Stimulated activated CD4-positive, alpha-beta T cell treated with anti-CD3 and anti-CD28 coated beads, Interleukin-15, amount 100 ng/mL, for 24 hours (primary cell): ENCODE data around the gene CCDC28B.

Source experiments
- DNase-seq: peaks from one replicate; pipeline ENCODE4 v3.0.0-alpha.2; 2020

The CCDC28B gene

DNA sequence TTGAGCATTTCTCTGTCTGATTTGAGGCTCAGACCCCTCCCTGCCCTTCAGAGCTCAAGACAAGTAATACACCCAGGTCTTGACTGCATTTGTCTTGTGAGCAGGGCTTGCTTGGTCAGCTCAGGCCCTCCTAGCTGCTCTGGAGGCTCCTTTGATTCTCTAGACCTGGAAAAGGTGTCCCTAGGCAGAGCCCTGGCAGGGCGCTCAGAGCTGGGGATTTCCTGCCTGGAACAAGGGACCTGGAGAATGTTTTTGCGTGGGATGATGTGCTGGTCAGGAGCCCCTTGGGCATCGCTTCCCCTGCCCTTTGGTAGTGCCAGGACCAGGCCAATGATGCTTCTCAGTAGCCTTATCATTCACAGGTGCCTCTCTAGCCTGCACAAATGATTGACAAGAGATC lies 4.9 kb upstream of the CCDC28B start:
- DNase-seq, result no peak

DNA sequence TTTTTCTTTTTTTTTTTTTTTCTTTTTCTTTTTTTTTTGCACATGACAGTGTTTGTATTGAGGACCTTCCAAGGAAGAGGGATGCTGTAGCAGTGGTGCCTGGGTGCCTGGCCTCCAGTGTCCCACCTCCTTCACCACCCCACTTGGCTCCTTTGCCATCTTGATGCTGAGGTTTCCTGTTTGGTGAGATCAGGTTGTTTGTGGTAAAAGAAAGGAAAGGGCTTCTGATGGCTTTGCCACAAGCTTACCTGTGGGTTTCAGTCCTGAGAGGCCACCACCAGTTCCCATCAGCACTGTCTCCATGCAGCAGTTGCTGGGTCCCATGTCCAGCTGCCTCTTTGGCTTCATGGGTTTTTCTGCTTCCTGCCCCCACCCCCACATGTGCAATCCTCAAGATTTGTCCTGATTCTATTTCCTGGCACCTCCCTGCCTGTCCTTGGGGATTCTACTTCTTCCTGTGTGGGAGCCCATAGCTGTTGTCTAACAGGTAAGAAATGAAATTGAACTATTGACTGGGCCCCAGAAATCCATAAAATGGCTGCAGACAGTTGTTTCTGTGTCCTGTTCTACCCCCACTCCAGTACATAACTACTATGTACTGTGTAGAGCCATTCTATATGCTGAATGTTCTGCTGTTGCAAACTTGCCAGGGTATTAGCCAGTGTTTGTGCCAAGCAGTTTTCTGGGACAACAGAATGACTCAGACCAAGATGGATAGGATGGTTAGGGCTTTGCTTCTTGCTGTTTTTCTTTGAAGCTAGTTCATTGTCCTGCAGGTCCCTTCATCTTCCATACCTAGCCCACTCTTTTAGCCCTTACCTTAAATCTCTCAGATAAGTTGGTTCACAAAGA lies 4.2 kb upstream of the CCDC28B start:
- DNase-seq, result no peak

DNA sequence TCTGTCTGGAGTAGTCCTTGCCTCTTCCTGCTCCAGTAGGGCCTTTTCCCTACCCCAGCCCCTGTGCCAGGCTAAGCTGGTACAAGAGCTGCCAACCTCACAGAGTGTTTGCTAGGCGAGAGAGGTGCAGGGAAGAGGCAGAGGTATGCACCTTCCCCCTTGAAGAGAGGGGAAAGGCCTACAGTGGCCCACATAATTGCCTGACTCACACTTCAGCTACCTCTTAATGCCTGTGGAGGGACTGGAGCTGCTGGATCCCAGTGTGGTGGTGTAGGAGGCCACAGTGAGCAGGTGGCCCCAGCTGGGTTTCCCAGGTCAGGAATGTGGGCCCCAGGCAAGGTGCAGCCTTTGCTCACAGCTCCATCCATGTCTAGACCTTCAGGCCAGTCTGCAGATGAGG lies 3.3 kb upstream of the CCDC28B start:
- no peak for DNase-seq

DNA sequence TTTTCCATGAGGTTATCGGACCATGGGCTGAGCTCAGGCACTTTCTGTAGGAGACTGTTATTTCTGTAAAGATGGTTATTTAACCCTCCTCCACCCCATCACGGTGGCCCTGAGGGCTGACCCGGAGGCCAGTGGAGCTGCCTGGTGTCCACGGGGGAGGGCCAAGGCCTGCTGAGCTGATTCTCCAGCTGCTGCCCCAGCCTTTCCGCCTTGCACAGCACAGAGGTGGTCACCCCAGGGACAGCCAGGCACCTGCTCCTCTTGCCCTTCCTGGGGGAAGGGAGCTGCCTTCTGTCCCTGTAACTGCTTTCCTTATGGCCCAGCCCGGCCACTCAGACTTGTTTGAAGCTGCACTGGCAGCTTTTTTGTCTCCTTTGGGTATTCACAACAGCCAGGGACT lies 2.6 kb upstream of the CCDC28B start:
- DNase-seq, result no peak

DNA sequence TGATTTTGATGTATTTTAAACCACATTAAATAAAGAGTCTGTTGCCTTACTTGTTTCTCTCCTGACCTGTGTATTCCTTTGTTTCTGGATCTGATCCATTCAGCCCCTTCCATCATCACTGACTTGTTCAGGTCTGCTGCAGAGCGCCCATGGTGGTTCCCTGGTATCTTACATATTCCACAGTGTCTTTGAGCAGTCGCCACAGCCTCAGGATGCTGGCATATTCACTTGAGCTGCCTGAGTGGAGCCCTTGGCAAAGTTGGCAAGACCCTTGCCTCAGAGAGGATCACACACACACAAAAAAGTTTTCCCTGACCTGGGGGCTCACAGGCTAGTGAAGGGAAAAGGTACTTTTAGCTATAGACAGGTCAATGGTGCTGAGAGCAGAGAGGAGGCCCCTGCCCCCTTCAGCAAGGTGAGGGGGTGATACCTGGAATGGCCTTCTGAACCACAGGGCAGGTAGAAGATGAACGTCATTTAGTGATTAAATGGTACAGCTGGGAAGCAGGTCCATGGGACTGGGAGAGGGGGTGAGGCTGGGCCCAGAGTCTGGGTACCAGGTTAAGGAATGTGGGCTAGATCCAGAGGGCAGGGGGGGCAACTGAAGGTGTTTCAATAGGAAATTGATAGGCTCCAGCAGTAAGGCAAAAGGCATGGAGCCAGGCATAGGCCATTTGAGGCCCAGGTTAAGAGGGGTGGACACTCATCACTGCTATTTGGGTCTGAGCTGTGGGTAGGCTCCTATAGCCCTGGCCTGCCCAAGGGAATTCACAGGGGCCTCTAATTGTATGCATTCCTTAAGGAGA lies 2.0 kb upstream of the CCDC28B start:
- DNase-seq, result no peak

DNA sequence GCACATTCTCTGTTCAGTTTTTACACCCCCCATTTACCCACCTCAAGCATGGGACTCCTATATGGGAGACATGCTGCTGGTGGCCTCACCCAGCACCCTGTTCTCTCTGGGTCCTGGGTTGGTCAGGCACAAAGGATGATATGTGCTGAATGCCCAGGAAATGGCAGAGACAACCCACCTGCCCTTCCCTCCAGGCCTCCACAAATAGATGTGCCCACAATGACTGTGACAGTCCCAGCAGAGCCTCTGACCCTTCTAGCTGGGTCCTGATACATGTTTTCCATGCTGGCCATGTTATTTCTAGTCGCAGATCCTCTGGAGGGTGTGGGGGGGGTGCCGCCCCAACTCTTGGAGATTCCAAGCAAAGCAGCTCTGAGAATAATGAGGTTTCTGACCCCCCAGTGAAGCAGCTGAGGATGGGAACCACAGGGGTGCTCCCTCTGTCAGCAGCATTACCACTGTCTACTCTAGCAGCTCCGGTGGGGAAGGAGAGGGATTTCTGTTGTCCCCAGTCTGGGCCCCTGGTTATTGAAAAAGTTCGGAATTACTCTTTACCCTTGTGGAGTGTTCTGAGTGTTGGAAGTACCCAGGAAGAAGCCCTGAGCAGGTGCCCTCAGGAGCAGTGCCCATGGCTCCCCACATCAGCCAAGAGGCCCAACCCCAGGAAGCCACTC lies 1.2 kb upstream of the CCDC28B start:
- DNase-seq, result no peak

DNA sequence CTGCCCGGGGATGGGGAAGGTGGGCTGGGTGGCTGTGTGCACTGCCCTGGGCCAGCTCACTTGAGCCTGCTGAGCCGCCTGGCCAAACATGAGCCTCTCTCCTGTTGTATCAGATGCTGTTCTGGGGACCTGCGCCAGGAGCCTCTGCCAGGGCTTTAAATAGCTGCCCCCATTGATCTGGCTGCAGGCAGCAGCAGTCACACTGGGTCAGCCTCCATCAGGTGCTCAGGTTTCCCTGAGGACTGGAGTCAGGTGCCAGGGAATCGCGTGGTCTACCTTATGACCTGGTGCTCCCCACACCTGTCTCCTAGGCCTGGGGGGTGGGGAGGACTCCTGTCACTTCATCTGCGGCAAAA lies 700 bp upstream of the CCDC28B start:
- DNase-seq, result no peak

DNA sequence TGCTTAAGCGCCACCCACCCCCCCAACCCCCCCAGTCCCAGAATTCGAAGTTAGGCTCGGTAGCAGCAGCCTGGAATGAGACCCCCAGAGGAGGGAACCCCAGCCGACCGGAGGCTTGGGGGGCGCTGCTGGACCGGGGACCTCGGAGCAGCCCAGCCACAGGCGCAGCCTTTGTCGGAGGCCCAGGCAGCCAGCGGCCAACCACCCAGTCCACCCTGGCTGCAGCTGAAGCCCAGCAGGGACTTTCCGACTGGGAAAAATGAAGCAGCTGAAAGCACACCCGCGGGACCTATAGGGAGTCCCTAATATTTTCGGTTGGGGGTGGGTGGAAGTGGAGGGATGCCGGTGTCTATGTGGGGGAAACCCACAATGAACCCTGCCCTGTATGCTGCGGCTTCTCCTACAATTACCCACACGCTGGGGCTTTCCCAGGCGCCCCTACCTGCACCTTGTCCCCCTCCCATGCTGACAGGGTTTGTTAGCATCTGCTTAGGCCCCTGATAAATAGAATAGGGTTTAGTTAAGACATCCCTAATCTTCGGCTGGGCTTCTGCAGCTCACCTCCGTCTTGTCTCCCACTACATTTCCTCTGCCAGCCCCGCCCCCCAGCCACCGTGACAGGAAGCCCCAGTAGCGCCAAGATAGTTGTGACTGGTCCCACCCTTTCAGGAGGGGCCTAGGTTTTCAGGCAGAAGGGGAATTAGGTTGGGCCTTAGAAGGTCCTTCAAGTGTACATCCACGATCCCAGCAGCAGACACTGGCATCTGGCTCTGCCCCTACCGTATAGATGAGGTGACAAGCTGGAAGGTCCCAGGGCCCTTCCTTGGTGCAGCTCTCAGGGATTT lies 838 bp downstream of the CCDC28B start:
- peak; percentile 91 for DNase-seq

DNA sequence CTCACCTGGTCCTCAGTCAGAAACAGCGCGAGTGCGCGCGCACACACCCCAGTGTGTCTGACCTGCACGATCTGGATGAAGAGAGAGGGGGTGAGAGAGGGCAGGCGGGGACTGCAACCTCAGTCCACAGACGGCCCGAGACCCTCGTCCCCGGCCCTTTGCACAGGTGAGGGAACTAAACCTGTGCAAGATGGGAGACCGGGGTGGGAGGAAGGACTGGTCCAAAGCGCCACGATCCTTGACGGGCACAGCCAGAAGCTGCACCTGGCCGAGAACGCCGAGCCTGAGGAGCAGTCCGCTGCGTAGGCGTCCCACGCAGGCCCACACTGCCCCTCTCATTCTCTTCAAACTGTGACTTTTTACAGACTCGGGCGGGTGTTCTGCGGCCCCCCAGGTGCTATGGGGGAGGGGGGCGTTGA lies 4.6 kb downstream of the CCDC28B start:
- DNase-seq, result no peak

DNA sequence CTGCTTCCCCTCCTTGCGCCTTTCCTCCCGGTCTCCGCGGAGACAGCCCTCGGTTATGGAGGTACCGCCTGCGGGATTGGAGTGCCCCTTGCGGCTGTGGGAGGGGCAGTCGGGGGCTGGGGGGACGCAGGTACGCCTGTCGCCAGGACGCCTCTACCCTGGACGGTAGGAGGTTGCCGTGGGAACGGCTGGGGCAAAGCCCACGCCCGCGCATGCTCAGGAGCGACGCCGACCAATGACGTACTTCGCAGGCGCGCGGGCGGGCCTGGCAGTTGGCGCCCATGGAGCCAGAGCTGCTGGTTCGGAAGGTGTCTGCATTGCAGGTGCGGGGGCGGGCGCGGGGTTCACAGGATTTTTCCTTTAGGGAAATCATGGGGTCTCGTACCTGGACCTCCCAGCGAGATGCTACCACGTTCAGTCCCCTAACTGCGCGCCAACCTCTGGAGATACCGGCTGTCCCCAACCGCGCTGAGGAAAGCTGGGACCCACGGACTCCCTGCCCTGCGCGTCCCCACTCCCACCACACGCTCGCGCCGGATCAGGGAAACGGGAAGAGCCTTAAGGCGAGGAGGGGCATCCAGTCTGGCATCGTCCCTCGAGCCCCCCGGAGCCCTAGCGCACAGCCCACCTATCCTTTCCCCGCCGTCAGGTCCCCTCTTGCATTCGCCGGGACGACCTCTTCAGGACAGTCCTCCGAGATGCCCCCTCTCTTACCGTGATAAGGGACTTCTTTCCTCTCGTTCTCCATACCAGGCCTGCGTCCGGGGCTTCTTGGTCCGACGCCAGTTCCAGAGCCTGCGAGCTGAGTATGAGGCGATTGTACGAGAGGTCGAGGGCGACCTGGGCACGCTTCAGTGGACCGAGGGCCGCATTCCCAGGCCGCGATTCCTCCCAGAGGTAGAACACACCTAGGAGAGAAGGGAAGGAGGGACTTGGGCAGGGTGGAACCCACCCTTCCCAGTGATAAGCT lies 5.3 kb downstream of the CCDC28B start, which contains the start of gene IQCC:
IQCC (plus strand) TSS at position 271 of the 970 bp plus-strand sequence; CDS start at position 282, 11 bp downstream.
- peak; percentile 91 for DNase-seq

DNA sequence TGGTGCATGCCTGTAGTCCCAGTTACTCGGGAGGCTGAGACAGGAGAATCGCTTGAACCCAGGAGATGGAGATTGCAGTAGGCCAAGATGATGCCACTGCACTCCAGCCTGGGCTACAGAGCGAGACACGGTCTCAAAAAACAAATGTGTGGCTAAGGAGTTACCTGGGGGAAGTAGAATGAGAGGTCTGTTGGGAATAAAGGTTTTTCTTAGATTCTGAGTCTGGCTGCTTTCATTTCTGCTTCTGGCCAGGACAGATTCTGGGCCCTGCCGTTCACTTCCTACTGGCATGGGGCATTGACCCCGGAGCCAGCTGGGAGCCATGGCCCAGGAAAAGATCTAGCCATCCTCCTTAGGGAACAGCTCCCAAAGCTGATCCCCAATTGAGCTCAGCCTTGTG lies 8.1 kb downstream of the CCDC28B start:
- no peak for DNase-seq

DNA sequence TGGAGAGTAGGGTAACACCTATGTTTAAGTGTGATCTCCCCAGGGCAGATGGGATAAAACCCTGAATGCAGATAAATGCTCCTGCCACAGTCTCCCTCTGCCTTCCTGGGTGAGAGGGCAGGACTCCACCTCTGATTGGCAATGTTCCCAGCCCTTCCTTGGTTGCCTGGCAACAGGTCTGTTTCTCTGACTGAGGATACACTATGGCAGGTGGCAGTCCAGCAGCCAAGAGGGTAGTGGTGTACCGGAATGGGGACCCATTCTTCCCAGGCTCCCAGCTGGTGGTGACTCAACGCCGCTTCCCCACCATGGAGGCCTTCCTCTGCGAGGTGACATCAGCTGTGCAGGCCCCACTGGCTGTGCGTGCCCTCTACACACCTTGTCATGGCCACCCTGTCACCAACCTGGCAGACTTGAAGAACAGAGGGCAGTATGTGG lies 8.5 kb downstream of the CCDC28B start, which contains the start of gene DCDC2B:
DCDC2B (plus strand) TSS at position 199 of the 438 bp plus-strand sequence; CDS start at position 204, 5 bp downstream.
- DNase-seq, result no peak

DNA sequence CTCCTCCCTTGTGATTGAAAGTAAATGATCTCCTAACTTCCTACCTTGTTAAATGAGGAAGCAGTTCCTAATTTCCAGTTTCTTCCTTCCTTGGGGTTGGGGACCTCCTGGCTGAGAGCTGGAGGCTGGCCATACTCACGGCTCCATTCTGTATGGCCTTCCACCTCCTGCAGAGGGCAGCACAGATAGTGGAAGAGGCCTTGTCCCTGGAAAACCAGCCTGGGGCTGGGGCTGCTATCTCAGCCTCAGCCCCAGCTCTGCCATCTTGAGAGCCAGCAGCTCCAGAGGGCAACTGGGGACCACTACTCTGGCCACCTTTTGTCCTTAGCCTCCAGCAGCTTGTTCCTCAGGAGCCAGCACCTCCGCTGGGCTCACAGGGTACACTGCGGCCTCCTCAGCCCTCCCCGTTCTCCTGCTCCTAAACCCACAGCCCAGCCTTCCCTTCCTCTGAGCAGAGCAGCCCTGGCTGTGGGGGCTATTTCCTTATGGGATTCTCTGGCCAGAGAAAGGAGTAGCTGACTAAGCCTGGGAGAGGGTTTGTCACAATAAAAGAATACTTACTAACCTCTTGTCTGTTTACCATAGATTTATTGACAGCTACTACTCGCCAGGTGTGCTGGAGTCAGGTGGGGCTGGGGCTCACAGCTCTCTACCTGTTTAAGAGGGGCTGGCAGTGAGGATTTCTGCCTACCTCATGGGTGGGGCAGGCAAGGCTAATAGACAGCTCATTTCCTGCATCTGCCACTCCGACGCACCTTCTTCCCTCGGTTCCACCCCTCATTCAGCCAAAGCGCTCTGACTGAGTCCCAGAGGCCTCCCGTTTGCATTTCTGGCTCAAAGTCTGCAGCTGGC lies 15.5 kb downstream of the CCDC28B start:
- DNase-seq, result peak; percentile 74

DNA sequence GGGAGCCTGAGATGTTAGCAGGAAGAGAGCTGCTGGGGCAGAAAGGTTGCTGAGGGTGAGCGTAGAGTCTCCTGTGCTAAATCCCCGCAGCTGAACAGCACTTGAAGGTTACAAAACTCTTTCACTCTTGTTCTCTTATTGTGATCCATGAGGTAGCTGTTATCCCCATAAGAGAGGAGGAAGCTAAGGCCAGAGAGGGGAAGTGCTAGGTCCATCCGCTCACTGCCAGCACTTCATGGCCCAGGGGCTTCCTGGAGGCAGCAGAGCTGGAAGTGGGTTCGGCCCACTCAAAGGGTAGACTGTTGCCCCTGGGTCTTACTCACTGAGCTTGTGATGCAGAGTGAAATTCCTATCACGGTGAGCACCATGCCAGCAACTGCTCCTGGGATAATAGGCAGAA lies 16.2 kb downstream of the CCDC28B start:
- DNase-seq, result no peak

DNA sequence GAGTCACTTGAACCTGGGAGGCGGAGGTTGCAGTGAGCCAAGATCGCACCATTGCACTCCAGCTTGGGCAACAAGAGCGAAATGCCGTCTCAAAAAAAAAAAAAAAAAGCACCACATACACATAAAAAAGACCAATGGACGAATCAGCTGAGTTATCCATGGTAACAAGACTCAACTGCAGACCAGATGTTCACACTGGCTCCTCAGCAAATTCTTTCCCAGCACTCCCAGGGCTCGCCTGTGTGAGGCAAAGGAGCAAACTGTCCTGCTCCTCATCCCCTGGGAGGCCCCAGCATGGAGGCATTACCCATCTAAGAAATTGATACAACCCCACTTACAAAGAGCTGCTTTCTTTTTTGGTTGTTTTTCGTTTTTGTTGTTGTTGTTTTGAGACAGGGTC lies 18.6 kb downstream of the CCDC28B start:
- DNase-seq, result no peak

DNA sequence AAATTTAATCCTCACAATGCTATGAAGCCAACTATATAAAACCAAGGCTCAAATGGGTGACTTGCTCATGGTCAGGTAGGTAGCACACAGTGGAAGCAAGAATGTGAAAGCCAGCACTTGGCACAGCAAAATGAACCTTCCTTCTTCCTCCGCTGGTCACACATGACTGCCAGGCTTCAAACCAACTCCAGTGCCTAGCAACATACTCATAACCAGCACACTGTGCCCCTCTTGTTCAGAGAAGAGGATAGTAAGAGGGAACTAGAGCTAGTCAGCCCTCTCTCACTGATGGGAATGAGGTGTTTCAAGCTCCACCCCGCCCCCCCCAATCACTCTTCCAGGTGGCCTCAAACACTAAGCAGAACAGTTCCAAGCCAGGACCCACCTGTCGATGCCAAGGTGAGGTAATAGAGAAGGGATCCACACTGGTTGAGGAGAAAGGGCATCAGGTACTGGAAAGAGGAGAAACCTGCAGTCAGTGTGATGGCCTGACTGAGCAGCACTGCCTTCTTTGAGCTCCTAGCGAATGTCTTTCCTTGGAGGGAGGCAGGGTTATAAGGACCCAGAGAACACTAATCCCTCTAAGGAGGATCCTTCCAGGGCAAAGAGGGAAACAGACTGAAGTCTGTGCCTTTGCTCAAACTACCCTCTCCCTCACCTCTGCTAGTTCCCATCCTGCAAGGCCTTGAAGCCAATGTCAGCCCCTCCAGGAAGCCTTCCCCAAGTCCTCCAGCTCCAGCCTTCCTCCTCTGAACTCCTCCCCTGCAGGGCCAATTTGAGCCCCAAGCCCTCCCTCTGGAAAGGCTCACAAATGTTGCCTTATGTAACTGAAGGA lies 20.6 kb downstream of the CCDC28B start:
- DNase-seq, result no peak

DNA sequence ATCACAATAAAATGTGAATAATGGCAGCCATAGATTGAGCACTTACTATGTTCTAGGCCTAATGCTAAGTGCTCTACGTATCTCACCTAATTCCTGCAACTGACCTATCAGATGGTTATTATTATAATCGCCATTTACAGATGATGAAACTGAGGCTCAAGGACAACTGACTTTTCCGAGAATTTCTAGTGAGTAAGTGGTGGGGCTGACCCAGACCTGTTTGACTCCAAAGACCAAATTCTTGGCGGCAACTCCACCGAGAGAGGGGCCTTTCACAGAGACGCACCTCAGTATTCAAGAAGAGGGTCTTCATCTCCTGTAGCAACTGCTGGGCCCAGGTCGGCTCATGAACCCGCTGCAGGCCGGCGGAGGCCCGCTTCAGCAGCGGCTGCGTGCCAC lies 21.2 kb downstream of the CCDC28B start:
- no peak for DNase-seq

DNA sequence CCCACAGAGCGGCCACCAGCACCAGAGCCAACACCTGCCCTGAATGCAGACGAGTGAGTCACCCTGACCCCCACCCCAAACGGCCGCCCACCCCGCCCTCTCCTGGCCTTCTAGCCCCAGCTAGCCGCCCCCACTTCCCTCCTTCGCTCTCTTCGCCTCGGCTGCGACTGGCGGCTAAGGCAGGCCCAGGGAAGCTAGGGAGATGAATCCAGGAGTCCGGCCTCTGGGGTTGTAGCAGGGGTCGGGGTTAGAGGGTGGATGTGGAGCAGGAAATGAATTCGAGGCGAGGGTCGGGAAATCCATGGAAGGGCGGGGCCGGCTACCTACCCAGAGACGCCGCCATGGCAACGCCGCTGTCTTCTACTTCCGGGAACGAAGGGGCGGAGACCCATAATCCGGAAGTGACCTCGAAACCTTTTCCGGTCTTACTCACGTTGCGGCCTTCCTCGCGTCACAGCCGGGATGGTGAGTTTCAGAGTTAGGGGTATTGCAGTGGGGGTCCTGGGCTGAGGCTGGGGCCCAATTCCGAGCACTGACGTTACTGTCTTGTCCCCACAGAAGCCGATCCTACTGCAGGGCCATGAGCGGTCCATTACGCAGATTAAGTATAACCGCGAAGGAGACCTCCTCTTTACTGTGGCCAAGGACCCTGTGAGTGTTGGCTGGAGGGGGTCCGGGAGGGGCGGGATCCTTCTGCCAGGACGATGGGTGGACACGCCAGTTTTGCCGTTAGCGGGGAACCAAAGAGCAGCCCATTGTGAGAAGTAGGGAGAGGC lies 21.8 kb downstream of the CCDC28B start, which contains the start of the genes EIF3I and TMEM234:
EIF3I (plus strand) TSS at position 428 of the 776 bp plus-strand sequence; CDS start at position 463, 35 bp downstream.
TMEM234 (minus strand) TSS at position 374 of the 776 bp plus-strand sequence; CDS start at position 343, 31 bp downstream.
- peak; percentile 94 for DNase-seq
